ENCODE measurements around the gene CD99. TPM values are rescaled to one million over a fixed set of nuclear protein-coding genes. Genes with fewer than 3 reads are reported as not detected.

The CD99 gene
- total and polyA plus RNA-seq, 2 donors (not counting 3 experiments of a cell fraction or from before 2014, with no cell fraction given): 364 to 654 TPM

- Histone ChIP-seq H3K9me3 (replicated peaks; ENCODE audit: control insufficient read depth, insufficient read depth, low read length) (no peaks in the 10 kb centered on the region), H4K20me1 (replicated peaks; ENCODE audit: control insufficient read depth, extremely low read depth, insufficient read depth, low read length) (no peaks in the 10 kb centered on the region), H3K4me1 (ENCODE audit: control insufficient read depth, extremely low read depth, insufficient read depth, low read length) (peaks cover 21% of the 10 kb centered on the region), H3K79me2 (ENCODE audit: control insufficient read depth, insufficient read depth, low read length) (peaks cover 62% of the 10 kb centered on the region), H3K4me2 (ENCODE audit: insufficient read depth, low read length) (no peak overlapping the region), H2AFZ (ENCODE audit: low read depth, low read length) (no peak overlapping the region), H3K9me1 (replicated peaks; ENCODE audit: control insufficient read depth, extremely low read depth, insufficient read depth, low read length) (no peaks in the 10 kb centered on the region), H3K9ac (replicated peaks; ENCODE audit: extremely low read depth, insufficient read depth, low read length) (no peak overlapping the region), H3K4me3 (replicated peaks in 1 of 3; ENCODE audit: insufficient read depth in 1 of 3, low read depth in 1 of 3, low read length in 3 of 3) (no peak overlapping the region), H3K36me3 (ENCODE audit: control insufficient read depth in 2 of 2, extremely low read depth in 1 of 2, insufficient read depth in 2 of 2, low read length in 2 of 2) (peaks cover 6 to 25% of the 10 kb centered on the region in 2 experiments), H3K27ac (ENCODE audit: insufficient read depth, low read depth, low read length) (no peak overlapping the region), H3K27me3 (ENCODE audit: control insufficient read depth in 2 of 2, insufficient read depth in 2 of 2, low read length in 2 of 2) (no peaks in the 10 kb centered on the region)
- no TSS peak for BruUV-seq (replicated peaks)
- DNase-seq (ENCODE audit: low read depth, low spot score) (no peak), FAIRE-seq (no peak)
- TF ChIP-seq JUN (IDR thresholded peaks at IDR 0.05; ENCODE audit: borderline replicate concordance, insufficient read depth, insufficient read length, low read depth) (no peak), FOS (IDR thresholded peaks at IDR 0.05; ENCODE audit: borderline replicate concordance, insufficient read depth, low read length) (no peak), EZH2 (IDR thresholded peaks at IDR 0.05; ENCODE audit: borderline replicate concordance, low read depth, low read length, severe bottlenecking) (no peak), GATA2 (IDR thresholded peaks at IDR 0.05; ENCODE audit: insufficient read depth, insufficient read length, low read depth, low read length) (no peak), POLR2A (IDR thresholded peaks at IDR 0.05; ENCODE audit: low read depth, low read length) (no peak), MYC (IDR thresholded peaks at IDR 0.05; ENCODE audit: low read depth, low read length) (no peak), POLR2AphosphoS5 (IDR thresholded peaks at IDR 0.05; ENCODE audit: insufficient read depth, low read depth, low read length) (no peak), CTCF (IDR thresholded peaks at IDR 0.05; ENCODE audit: extremely low read depth in 1 of 2, insufficient read depth in 1 of 2, low read depth in 1 of 2, low read length in 2 of 2) (no peak)
- TF ChIP-seq, protein P1, sequence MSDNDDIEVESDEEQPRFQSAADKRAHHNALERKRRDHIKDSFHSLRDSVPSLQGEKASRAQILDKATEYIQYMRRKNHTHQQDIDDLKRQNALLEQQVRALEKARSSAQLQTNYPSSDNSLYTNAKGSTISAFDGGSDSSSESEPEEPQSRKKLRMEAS (IDR thresholded peaks at IDR 0.05; ENCODE audit: insufficient read depth, insufficient read length): no peak
- dilution Hi-C loops (cut with MboI; ENCODE audit: extremely low pct_ligation_motif_present, low sequenced_read_pairs) (no loop called here), intact Hi-C loops (cut with micrococcal nuclease) (no loop called here)
- ChIA-PET CTCF (no interaction called here), POLR2A (no interaction called here)
These were observed 22.1 kb downstream of the CD99 start for GRCh38 chrX:2712890-2713840.

Data from endothelial cell of umbilical vein (primary cell).